OCI-LY7 (cell line): ENCODE measurements around the gene ANKRD13D.

ENCODE experiments used
- EZH2phosphoT487 ChIP-seq: fragments of 200-600 bp; sonication (generic); IDR thresholded peaks from 2 replicates; pipeline ENCODE4 v1.6.1; 2018; ENCODE audit warnings: low read depth, borderline replicate concordance, mild to moderate bottlenecking, mixed run types, antibody characterized with exemption, low read length, moderate library complexity, mixed read lengths
- TF ChIP-seq, protein P1 (sequence below): fragments of 200-600 bp; sonication (generic); conservative IDR thresholded peaks from 2 replicates; pipeline ENCODE4 v1.5.1; 2014; ENCODE audit warnings: mild to moderate bottlenecking, antibody characterized with exemption, low read length, moderate library complexity, mixed read lengths

DNA sequence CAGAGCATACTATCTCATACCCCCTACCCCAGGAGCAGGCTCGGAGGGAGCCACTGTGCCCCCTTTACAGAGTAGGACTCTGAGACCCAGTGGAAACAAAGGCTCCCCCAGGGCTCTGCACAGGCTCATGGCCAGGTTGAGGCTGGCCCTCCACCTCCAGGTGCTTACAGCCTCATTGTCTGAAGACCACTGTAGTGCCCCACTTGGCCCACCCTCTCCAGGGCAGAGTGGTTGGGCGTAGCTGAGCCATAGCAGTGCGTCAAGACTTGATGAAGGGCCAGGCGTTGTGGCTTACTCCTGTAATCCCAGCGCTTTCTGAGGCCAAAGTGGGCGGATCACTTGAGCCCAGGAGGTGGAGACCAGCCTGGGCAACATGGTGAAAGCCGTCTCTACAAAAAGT lies 1.7 kb downstream of the ANKRD13D start:
- TF ChIP-seq, protein P1, sequence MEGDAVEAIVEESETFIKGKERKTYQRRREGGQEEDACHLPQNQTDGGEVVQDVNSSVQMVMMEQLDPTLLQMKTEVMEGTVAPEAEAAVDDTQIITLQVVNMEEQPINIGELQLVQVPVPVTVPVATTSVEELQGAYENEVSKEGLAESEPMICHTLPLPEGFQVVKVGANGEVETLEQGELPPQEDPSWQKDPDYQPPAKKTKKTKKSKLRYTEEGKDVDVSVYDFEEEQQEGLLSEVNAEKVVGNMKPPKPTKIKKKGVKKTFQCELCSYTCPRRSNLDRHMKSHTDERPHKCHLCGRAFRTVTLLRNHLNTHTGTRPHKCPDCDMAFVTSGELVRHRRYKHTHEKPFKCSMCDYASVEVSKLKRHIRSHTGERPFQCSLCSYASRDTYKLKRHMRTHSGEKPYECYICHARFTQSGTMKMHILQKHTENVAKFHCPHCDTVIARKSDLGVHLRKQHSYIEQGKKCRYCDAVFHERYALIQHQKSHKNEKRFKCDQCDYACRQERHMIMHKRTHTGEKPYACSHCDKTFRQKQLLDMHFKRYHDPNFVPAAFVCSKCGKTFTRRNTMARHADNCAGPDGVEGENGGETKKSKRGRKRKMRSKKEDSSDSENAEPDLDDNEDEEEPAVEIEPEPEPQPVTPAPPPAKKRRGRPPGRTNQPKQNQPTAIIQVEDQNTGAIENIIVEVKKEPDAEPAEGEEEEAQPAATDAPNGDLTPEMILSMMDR, result no peak
- TF ChIP-seq EZH2phosphoT487, result no peak
